Measurements from ENCODE around the gene CDK5R1. TPM values are rescaled to one million over a fixed set of nuclear protein-coding genes. Genes with fewer than 3 reads are reported as not detected.

CDK5R1 gene
- total and polyA plus RNA-seq, 2 donors (not counting 1 experiment from before 2014, with no cell fraction given) = 0.33 to 0.56 TPM

DNA sequence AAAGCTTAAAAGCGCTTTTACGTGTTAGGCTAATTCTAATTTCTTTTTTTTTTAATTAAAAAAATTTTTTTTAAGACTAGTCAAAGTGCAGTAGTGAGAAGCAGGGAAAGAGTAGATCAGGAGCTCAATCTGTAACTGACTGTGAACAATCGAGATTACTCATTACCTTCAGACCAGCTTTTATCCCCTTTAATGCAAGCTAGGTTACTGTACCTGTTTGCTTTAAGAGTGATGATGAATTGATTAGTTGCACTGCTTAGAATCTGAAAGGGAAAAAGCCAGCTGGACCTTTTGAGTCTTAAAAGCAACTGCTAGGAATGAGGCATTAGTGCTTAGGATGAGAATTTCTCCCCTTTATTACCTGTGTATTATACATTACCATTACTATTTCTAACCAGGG lies 23.5 kb upstream of the CDK5R1 start:
- no peak overlapping the region for H3K27ac ChIP-seq (ENCODE audit: insufficient read depth, low read length)
- no peak overlapping the region for H3K4me2 ChIP-seq (ENCODE audit: extremely low read depth, insufficient read depth, low read length)
- H3K4me1 ChIP-seq (ENCODE audit: control insufficient read depth, extremely low read depth, insufficient read depth, low read length) = no peaks in the 10 kb centered on the region
- peaks cover 2% of the 10 kb centered on the region for H3K36me3 ChIP-seq (ENCODE audit: control insufficient read depth, insufficient read depth, low read length)
- H2AFZ ChIP-seq (ENCODE audit: low read length) = no peak overlapping the region
- peaks cover 5% of the 10 kb centered on the region for H3K79me2 ChIP-seq (ENCODE audit: control insufficient read depth, insufficient read depth, low read length)
- no peaks in the 10 kb centered on the region for H3K9me3 ChIP-seq (ENCODE audit: control insufficient read depth, insufficient read depth, low read depth, low read length)
- H4K20me1 ChIP-seq (ENCODE audit: control insufficient read depth, extremely low read depth, insufficient read depth, low read length) = no peaks in the 10 kb centered on the region
- H3K4me3 ChIP-seq (replicated peaks in 1 of 4; ENCODE audit: control extremely low read depth in 1 of 4, insufficient read depth in 1 of 4, low read depth in 3 of 4, low read length in 4 of 4) = no peak overlapping the region
- H3K27me3 ChIP-seq (ENCODE audit: control insufficient read depth, insufficient read depth, low read length) = no peaks in the 10 kb centered on the region
- DNase-seq (ENCODE audit: low read depth in 2 of 2) = no peak
- no peak overlapping the region for H3K9ac ChIP-seq (ENCODE audit: insufficient read depth, low read length)
- TF ChIP-seq, protein P1, sequence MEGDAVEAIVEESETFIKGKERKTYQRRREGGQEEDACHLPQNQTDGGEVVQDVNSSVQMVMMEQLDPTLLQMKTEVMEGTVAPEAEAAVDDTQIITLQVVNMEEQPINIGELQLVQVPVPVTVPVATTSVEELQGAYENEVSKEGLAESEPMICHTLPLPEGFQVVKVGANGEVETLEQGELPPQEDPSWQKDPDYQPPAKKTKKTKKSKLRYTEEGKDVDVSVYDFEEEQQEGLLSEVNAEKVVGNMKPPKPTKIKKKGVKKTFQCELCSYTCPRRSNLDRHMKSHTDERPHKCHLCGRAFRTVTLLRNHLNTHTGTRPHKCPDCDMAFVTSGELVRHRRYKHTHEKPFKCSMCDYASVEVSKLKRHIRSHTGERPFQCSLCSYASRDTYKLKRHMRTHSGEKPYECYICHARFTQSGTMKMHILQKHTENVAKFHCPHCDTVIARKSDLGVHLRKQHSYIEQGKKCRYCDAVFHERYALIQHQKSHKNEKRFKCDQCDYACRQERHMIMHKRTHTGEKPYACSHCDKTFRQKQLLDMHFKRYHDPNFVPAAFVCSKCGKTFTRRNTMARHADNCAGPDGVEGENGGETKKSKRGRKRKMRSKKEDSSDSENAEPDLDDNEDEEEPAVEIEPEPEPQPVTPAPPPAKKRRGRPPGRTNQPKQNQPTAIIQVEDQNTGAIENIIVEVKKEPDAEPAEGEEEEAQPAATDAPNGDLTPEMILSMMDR (conservative IDR thresholded peaks at IDR 0.05 in 1 of 2, IDR thresholded peaks at IDR 0.05 in 1 of 2; ENCODE audit: low read depth in 1 of 2, low read length in 2 of 2) = no peak
- TF ChIP-seq EZH2 (IDR thresholded peaks at IDR 0.05; ENCODE audit: low read length, missing control alignments) = no peak

DNA sequence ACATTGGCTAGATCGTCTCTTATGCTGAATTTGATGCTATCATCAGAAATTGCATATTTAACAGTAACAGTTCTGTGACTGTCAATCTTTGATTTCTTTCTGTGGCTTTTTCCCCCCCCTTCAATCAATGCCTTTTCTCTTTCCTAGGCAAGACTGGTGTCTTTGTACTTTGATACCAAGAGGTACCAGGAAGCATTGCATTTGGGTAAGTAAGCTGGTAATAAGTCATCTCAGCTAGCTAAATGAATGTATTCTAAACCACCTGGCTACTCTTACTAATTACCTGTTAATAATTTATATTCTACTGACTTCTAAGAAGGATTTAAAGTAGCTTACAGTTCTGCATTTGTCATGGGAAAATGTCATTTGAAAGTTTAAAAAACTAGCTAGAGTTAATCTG lies 22.4 kb upstream of the CDK5R1 start:
- Histone ChIP-seq H3K4me2 (ENCODE audit: extremely low read depth, insufficient read depth, low read length) (no peak overlapping the region), H3K27me3 (ENCODE audit: control insufficient read depth, insufficient read depth, low read length) (no peaks in the 10 kb centered on the region), H3K36me3 (ENCODE audit: control insufficient read depth, insufficient read depth, low read length) (no peaks in the 10 kb centered on the region), H2AFZ (ENCODE audit: low read length) (no peak overlapping the region), H4K20me1 (ENCODE audit: control insufficient read depth, extremely low read depth, insufficient read depth, low read length) (peaks cover 1% of the 10 kb centered on the region), H3K27ac (ENCODE audit: insufficient read depth, low read length) (no peak overlapping the region), H3K9me3 (ENCODE audit: control insufficient read depth, insufficient read depth, low read depth, low read length) (no peaks in the 10 kb centered on the region), H3K4me3 (replicated peaks in 1 of 4; ENCODE audit: control extremely low read depth in 1 of 4, insufficient read depth in 1 of 4, low read depth in 3 of 4, low read length in 4 of 4) (no peak overlapping the region), H3K9ac (ENCODE audit: insufficient read depth, low read length) (no peak overlapping the region), H3K4me1 (ENCODE audit: control insufficient read depth, extremely low read depth, insufficient read depth, low read length) (no peaks in the 10 kb centered on the region), H3K79me2 (ENCODE audit: control insufficient read depth, insufficient read depth, low read length) (peaks cover 1% of the 10 kb centered on the region)
- DNase-seq (ENCODE audit: low read depth in 2 of 2) = no peak
- TF ChIP-seq, protein P1 (conservative IDR thresholded peaks at IDR 0.05 in 1 of 2, IDR thresholded peaks at IDR 0.05 in 1 of 2; ENCODE audit: low read depth in 1 of 2, low read length in 2 of 2) = no peak
- TF ChIP-seq EZH2 (IDR thresholded peaks at IDR 0.05; ENCODE audit: low read length, missing control alignments) = no peak

DNA sequence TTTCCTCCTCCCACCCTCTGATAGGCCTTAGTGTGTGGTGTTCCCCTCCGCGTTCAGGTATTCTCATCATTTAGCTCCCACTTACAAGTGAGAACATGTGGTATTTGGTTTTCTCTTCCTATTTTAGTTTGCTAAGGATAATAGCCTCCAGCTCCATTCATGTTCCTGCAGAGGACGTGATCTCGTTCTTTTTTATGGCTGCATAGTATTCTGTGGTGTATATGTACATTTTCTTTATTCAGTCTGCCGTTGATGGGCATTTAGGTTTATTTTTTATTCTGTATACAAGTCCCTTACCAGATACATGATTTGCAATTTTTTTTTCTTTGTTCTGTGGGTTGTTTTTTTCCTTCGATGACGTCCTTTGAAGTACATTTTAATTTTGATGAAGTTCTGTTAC lies 18.8 kb upstream of the CDK5R1 start:
- no peak for DNase-seq (ENCODE audit: low read depth in 2 of 2)
- H3K36me3 ChIP-seq (ENCODE audit: control insufficient read depth, insufficient read depth, low read length) = peaks cover 2% of the 10 kb centered on the region

More for the DNA sequence above, 18.8 kb upstream of the CDK5R1 start:
- H3K27ac ChIP-seq (ENCODE audit: insufficient read depth, low read length) = no peak overlapping the region
- H3K4me2 ChIP-seq (ENCODE audit: extremely low read depth, insufficient read depth, low read length) = no peak overlapping the region
- H3K9me3 ChIP-seq (ENCODE audit: control insufficient read depth, insufficient read depth, low read depth, low read length) = no peaks in the 10 kb centered on the region
- peaks cover 1% of the 10 kb centered on the region for H4K20me1 ChIP-seq (ENCODE audit: control insufficient read depth, extremely low read depth, insufficient read depth, low read length)
- no peaks in the 10 kb centered on the region for H3K4me1 ChIP-seq (ENCODE audit: control insufficient read depth, extremely low read depth, insufficient read depth, low read length)
- no peaks in the 10 kb centered on the region for H3K27me3 ChIP-seq (ENCODE audit: control insufficient read depth, insufficient read depth, low read length)
- no peak overlapping the region for H3K4me3 ChIP-seq (replicated peaks in 1 of 4; ENCODE audit: control extremely low read depth in 1 of 4, insufficient read depth in 1 of 4, low read depth in 3 of 4, low read length in 4 of 4)
- TF ChIP-seq EZH2 (IDR thresholded peaks at IDR 0.05; ENCODE audit: low read length, missing control alignments) = no peak
- TF ChIP-seq, protein P1 (conservative IDR thresholded peaks at IDR 0.05 in 1 of 2, IDR thresholded peaks at IDR 0.05 in 1 of 2; ENCODE audit: low read depth in 1 of 2, low read length in 2 of 2) = no peak
- no peak overlapping the region for H3K9ac ChIP-seq (ENCODE audit: insufficient read depth, low read length)
- no peak overlapping the region for H2AFZ ChIP-seq (ENCODE audit: low read length)
- H3K79me2 ChIP-seq (ENCODE audit: control insufficient read depth, insufficient read depth, low read length) = no peaks in the 10 kb centered on the region

Measured in fibroblast of lung (primary cell).